AG08395 (cell line): ENCODE data around the gene SPINK5.

Source experiments
- DNase-seq: peaks from one replicate; pipeline ENCODE4 v3.0.0; 2012; ENCODE audit warnings: mixed read lengths, low spot score

The SPINK5 gene

GRCh38 chr5:148186248-148187003, 122.6 kb downstream of the SPINK5 start:
- no peak for DNase-seq
